GM18502 (cell line): ENCODE measurements around the gene ABHD6.
"Not testable (repeated sequence)": the region's sequence is repeated elsewhere in the genome, so short reads cannot be mapped to it uniquely, and the experiment has no call there.

Experiments used
- ATAC-seq: cut with Tn5 transposase; IDR thresholded peaks from one replicate; pipeline ENCODE4 v1.9.1; 2021; ENCODE audit warnings: mild to moderate bottlenecking; ENCODE audit not compliant: unreplicated experiment, poor library complexity

ABHD6 gene

GRCh38 chr3:58206406-58207011 is 31.1 kb upstream of the ABHD6 start:
- ATAC-seq: no peak

GRCh38 chr3:58207954-58208353 is 29.6 kb upstream of the ABHD6 start:
- no peak for ATAC-seq

- no peak for ATAC-seq
Measured at GRCh38 chr3:58209933-58210332, 27.7 kb upstream of the ABHD6 start.

GRCh38 chr3:58210761-58211460 is 26.7 kb upstream of the ABHD6 start, which contains the start of gene DNASE1L3:
DNASE1L3 (minus strand) TSS chr3:58210972; CDS start chr3:58210906, 66 bp downstream.
- ATAC-seq: no peak

GRCh38 chr3:58214484-58215316 is 22.9 kb upstream of the ABHD6 start:
- ATAC-seq: peak; percentile 83

- ATAC-seq: peak; percentile 1
Measured at GRCh38 chr3:58215317-58216025, 22.1 kb upstream of the ABHD6 start.

GRCh38 chr3:58216496-58217195 is 20.9 kb upstream of the ABHD6 start:
- ATAC-seq: no peak

GRCh38 chr3:58217209-58217811 is 20.3 kb upstream of the ABHD6 start:
- ATAC-seq: peak; percentile 35

- no peak for ATAC-seq
Measured at GRCh38 chr3:58218904-58219303, 18.7 kb upstream of the ABHD6 start.

- ATAC-seq: no peak
Measured at GRCh38 chr3:58222161-58222724, 15.3 kb upstream of the ABHD6 start.

- no peak for ATAC-seq
Measured at GRCh38 chr3:58223855-58224254, 13.7 kb upstream of the ABHD6 start.

- ATAC-seq: not testable (repeated sequence)
Measured at GRCh38 chr3:58227933-58228332, 9.7 kb upstream of the ABHD6 start.

- ATAC-seq: no peak
Measured at GRCh38 chr3:58230876-58231552, 6.6 kb upstream of the ABHD6 start.

- ATAC-seq: no peak
Measured at GRCh38 chr3:58231666-58232065, 5.9 kb upstream of the ABHD6 start.

- ATAC-seq: no peak
Measured at GRCh38 chr3:58234516-58234931, 3.1 kb upstream of the ABHD6 start.

GRCh38 chr3:58235970-58236369 is 1.6 kb upstream of the ABHD6 start:
- ATAC-seq: no peak

GRCh38 chr3:58236527-58237237 is 910 bp upstream of the ABHD6 start:
- ATAC-seq: no peak
